ENCODE measurements around the gene GPATCH1. TPM values are rescaled to one million over a fixed set of nuclear protein-coding genes. Genes with fewer than 3 reads are reported as not detected.

The GPATCH1 gene
- total and polyA plus RNA-seq, 2 of the 13 experiments (the other 11 are each of a cell fraction or from before 2014, with no cell fraction given), result 6.8 to 6.9 TPM

DNA sequence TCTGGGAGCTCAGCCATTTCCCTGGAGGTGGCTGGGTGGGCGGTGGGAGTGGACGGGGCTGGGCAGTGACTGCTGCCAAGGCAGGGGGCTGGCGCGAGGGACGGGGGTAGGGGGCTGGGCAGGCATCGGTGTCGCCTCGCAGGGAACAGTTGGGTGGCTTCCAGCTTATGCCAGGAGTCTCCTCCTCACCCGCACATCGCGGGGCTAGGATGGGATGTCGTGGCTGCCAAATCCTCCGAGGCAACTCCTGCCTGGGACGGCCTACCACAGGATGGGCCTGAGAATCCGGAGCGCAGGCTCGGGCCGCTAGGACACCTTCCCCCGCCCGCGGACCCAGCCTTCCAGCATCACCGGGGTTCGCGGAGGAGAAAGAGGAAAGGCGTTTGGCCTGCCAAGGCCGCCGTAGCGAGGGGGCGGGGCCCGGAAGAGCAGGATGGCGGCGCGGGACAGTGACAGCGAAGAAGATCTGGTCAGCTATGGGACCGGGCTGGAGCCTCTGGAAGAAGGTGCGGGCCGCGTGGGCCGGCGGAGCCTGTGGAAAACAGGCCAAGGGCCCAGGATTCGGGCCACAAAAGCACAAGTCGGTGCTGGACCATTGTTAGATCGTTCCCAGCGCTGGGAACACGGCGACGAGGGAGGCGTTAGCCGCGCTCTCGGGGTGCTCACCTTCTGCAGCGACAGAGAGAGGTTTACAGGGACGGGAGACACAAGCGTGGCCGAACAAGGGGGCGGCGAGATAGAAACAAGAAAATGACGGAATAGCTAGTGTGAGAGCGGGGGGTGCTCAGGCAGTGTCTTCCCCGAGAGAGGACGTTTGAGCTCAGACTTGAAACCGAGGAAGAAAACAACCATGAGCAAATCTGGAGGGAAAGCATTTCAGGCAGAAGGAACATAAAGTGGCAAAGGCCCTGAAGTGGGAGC, at the start of gene GPATCH1 (continued):
- TF ChIP-seq ZNF800 (CRISPR knock-in tag; IDR thresholded peaks at IDR 0.05), result 0 out of 2 replicates have a peak, but pooled peaks have one; percentile 6
- TF ChIP-seq, protein P1, sequence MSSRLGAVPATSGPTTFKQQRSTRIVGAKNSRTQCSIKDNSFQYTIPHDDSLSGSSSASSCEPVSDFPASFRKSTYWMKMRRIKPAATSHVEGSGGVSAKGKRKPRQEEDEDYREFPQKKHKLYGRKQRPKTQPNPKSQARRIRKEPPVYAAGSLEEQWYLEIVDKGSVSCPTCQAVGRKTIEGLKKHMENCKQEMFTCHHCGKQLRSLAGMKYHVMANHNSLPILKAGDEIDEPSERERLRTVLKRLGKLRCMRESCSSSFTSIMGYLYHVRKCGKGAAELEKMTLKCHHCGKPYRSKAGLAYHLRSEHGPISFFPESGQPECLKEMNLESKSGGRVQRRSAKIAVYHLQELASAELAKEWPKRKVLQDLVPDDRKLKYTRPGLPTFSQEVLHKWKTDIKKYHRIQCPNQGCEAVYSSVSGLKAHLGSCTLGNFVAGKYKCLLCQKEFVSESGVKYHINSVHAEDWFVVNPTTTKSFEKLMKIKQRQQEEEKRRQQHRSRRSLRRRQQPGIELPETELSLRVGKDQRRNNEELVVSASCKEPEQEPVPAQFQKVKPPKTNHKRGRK (CRISPR knock-in tag; IDR thresholded peaks at IDR 0.05), result no peak
- TF ChIP-seq, protein P2, sequence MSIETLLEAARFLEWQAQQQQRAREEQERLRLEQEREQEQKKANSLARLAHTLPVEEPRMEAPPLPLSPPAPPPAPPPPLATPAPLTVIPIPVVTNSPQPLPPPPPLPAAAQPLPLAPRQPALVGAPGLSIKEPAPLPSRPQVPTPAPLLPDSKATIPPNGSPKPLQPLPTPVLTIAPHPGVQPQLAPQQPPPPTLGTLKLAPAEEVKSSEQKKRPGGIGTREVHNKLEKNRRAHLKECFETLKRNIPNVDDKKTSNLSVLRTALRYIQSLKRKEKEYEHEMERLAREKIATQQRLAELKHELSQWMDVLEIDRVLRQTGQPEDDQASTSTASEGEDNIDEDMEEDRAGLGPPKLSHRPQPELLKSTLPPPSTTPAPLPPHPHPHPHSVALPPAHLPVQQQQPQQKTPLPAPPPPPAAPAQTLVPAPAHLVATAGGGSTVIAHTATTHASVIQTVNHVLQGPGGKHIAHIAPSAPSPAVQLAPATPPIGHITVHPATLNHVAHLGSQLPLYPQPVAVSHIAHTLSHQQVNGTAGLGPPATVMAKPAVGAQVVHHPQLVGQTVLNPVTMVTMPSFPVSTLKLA (IDR thresholded peaks at IDR 0.05), result no peak
- TF ChIP-seq, protein P3, sequence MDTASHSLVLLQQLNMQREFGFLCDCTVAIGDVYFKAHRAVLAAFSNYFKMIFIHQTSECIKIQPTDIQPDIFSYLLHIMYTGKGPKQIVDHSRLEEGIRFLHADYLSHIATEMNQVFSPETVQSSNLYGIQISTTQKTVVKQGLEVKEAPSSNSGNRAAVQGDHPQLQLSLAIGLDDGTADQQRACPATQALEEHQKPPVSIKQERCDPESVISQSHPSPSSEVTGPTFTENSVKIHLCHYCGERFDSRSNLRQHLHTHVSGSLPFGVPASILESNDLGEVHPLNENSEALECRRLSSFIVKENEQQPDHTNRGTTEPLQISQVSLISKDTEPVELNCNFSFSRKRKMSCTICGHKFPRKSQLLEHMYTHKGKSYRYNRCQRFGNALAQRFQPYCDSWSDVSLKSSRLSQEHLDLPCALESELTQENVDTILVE (CRISPR knock-in tag; IDR thresholded peaks at IDR 0.05), result peak; percentile 86
- TF ChIP-seq ZNF609 (CRISPR knock-in tag; IDR thresholded peaks at IDR 0.05; ENCODE audit: borderline replicate concordance), result peak; percentile 70; the same call in 1 of the 2 replicates
- TF ChIP-seq E2F5 (CRISPR knock-in tag; conservative IDR thresholded peaks at IDR 0.05), result peak; percentile 77
- no peak for TF ChIP-seq RFX1 (IDR thresholded peaks at IDR 0.05)
- TF ChIP-seq, protein P4, sequence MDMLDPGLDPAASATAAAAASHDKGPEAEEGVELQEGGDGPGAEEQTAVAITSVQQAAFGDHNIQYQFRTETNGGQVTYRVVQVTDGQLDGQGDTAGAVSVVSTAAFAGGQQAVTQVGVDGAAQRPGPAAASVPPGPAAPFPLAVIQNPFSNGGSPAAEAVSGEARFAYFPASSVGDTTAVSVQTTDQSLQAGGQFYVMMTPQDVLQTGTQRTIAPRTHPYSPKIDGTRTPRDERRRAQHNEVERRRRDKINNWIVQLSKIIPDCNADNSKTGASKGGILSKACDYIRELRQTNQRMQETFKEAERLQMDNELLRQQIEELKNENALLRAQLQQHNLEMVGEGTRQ (IDR thresholded peaks at IDR 0.05; ENCODE audit: low read depth, low read length), result no peak
- TF ChIP-seq, protein P4 (CRISPR knock-in tag; IDR thresholded peaks at IDR 0.05; ENCODE audit: borderline replicate concordance), result no peak
